OCI-LY1 (cell line): ENCODE results near the gene WDR6.

Experiments
- CTCF ChIP-seq: fragments of 200-600 bp; sonication (generic), shearing (Covaris generic); IDR thresholded peaks from 2 replicates; pipeline ENCODE4 v1.5.1; 2017; ENCODE audit warnings: mild to moderate bottlenecking, antibody characterized with exemption, low read length, moderate library complexity, mixed read lengths
- EZH2 ChIP-seq: fragments of 200-600 bp; sonication (generic), shearing (Covaris generic); IDR thresholded peaks from 2 replicates; pipeline ENCODE4 v1.8.0; 2017; ENCODE audit warnings: borderline replicate concordance, mixed run types, mild to moderate bottlenecking, antibody characterized with exemption, low read length, moderate library complexity, mixed read lengths

- TF ChIP-seq EZH2 (no peak), CTCF (no peak)
These were observed 1.9 kb upstream of the WDR6 start for GRCh38 chr3:49005303-49005680.
